Stimulated activated CD4-positive, alpha-beta T cell treated with anti-CD3 and anti-CD28 coated beads, TNF-alpha, amount 100 ng/mL, for 24 hours (primary cell): Measurements from ENCODE around the gene KPNA6.
"Not testable (repeated sequence)": the region's sequence is repeated elsewhere in the genome, so short reads cannot be mapped to it uniquely, and the experiment has no call there.

Experiments
- DNase-seq, 3 experiments: peaks; one replicate each; pipeline ENCODE4 v3.0.0-alpha.2; 2020; ENCODE audit warnings: low read depth in 3 of 3

The KPNA6 gene

DNA sequence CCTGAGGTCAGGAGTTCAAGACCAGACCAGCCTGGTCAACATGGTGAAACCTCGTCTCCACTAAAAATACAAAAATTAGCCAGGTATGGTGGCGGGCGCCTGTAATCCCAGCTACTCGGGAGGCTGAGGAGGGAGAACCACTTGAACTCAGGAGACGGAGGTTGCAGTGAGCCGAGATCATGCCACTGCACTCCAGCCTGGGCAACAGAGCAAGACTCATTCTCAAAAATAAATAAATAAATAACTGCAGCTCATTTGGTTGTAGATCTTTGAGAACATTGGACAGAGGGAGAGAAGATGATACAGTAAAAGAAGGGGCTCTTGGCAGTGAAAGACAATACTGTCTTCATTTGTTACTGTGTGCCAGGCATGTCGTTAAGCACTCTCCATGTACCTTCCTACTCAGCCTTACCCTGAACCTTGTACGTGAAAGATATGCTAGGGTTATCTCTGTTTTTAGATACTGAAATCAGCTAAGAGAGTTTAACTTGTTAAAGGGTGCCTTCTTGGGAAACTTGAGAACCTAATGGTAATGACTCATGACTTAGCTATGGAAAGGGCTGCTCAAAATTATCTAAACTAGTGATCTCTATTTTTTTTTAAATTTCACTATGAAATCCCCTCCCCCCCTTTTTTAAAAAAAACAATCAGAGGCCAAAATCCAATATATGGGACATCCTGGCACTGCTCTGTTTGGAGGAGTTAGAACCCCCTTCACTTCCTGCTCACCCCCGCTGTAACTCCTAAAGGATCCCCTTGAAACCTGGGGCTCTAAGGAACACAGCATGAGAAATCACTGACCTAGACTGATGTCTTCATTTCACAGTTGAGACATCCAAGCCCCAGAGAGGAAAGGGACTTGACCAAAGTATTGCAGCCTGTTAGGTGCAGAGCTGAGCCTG, 6.8 kb upstream of the KPNA6 start:
- no peak for DNase-seq

DNA sequence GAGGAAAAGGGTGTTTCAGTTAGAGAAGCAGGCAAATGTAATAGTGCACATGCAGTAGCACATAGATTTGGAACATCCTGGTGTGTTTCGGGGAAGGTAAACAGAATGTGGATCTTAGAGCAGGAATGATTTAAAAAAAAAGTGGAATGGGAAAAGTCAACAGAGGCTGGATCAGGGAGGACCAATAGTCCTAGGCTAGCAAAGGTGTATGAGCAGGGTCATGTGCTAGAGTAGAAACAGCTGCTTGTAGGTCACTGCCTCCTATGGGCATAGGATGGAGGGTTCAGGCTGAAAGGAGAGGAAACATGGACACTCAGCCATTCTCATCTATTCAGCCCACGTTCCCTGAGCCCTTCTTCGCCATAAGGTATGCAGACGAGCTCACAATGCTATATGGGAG, 3.7 kb upstream of the KPNA6 start:
- DNase-seq: no peak

DNA sequence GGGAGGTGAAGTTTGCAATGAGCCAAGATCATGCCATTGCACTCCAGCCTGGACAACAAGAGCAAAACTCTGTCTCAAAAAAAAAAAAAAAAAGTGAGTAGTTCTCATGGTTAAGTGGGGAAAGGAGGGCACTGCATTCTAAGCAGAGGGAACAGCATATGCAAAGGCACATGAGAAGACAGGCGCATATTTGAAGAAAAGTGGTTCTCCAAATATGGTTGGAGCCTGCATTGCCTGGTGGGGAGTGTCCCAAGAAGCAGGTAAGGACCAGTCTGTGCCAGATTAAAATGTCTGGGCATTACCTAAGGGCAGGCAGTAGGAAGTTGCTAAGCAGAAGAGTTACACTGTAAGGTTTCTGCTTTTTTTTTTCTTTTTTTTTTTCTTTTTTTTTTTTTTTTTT, 2.5 kb upstream of the KPNA6 start:
- DNase-seq: no peak

DNA sequence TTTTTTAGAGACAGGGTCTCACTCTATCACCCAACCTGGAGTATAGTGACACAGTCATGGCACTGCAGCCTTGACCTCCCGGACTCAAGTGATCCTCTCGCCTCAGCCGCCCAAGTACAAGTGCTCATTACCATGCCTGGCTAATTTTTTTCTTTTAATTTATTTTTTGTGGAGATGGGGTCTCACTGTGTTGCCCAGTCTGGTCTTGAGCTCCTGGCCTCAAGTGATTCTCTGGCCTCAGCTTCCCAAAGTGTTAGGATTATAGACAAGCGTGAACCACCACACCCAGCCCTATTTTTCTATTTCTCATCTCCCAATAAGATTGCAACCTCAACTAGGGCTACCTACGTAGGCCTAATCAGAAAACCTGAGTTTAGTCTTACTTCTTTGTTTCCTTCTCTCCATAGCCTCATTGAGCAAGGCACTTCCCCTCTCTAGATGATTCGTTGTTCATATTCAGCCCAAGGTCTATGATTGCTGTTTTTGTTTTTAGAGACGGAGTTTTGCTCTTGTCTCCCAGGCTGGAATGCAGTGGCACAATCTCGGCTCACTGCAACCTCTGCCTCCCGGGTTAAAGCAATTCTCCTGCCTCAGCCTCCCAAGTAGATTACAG, 1.1 kb upstream of the KPNA6 start:
- no peak for DNase-seq

DNA sequence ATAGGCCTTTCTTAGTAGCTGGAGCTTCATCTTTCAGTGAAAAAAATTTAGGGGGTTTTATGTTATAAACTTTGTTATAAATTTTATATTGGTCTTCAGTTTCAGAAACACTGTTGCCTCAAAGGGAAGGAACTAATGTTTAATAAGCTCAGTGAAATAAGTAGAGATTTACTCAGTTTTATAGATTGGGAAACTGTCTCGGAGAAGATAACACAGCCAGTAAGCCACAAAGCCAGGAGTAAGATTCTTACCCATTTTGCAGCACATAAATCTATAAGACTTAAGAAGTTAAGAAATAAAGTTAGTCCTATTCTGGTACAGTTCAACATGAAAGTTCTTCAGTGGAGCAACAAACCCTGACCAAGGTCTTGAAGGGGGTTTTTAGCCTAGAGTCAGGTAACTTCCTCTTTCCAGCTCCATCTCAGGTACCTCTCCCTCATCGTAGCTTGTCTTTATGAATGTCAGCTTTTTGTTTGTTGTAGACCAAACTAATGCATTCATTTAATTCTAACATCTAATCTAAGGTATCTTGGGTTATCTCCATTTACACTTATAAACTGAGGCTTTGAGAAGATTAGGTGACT, 3.3 kb downstream of the KPNA6 start:
- no peak for DNase-seq

DNA sequence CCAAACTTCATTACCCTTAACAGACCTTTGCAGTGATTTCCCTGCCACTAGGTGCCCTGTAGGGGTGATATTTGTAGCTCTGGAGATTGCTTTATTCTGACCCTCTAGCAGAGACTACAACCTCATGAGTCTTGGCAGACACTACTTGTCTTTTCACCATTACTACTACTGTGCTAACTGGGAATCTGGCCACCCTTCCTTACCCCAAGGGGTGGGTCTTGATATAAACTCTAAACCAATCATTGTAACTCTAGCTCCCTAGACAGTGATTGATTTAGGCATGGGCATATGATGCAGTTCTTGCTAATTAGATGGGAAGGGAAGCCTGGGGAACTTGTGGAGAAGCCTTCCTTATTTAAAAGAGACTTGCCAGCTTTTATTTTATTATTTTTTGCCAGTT, 3.9 kb downstream of the KPNA6 start:
- no peak for DNase-seq

DNA sequence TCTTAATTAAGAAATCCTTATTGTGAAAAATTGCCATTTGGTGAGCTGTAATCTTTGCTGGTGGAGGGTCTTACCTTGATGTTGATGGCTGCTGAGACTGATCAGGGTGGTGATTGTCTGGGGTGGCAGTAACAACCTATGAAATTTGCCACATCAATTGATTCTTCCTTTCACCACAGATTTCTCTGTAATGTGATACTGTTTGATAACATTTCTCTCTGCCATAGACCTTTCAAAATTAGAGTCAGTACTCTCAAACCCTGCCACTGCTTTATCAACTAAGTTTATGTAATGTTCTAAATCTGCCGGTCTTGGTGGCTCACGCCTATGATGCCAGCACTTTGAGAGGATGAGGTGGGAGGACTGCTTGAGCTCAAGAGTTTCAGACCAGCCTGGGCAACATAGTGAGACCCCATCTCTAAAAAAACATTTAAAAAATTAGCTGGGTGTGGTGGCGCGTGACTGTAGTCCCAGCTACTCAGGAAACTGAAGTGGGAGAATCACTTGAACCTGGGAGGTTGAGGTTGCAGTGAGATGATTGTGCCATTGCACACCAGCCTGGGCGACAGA, 5.0 kb downstream of the KPNA6 start:
- no peak for DNase-seq

DNA sequence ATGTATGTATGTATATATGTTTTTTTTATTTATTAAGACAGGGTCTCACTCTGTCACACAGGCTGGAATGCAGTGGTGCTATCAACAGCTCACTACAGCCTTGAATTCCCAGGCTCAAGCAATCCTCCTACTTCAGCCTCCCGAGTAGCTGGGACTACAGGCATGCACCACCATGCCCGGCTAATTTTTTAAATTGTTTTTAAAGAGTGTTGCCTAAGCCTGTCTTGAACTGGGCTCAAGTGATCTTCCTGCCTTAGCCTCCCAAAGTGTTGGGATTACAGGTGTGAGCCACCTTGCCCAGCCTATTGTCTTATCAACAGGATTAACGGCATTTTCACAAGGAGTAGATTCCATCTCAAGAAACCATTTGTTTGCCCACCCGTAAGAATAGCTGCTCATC, 5.6 kb downstream of the KPNA6 start:
- not testable (repeated sequence) for DNase-seq

DNA sequence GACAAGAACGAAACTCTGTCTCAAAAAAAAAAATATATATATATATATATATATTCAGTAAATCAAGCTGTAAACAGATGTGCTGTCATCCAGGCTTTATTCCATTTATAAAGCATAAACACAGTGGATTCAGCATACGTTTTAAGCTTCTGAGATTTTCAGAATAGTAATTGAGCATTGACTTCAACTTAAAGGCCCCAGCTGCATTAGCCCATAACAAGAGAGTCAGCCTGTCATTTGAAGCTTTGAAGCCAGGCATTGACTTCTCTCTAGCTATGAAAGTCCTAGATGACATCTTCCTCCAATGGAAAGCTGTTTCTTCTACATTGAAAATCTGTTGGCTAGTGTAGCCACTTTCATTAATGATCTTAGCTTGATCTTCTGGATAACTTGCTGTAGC, 6.6 kb downstream of the KPNA6 start:
- no peak for DNase-seq

DNA sequence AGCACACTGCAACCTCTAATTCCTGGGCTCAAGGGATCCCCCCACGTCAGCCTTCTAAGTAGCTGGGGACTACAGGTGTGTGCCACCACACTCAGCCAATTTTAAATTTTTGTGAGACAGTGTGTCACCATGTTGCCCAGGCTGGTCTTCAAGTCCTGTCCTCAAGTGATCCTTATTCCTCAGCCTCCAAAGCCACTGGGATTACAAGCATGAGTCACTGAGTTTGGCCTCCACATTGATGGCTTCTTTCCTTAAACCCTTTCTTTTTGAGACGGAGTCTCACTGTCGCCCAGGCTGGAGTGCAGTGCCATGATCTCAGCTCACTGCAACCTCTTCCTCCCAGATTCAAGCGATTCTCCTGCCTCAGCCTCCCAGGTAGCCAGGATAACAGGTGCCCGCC, 7.6 kb downstream of the KPNA6 start:
- DNase-seq: no peak

DNA sequence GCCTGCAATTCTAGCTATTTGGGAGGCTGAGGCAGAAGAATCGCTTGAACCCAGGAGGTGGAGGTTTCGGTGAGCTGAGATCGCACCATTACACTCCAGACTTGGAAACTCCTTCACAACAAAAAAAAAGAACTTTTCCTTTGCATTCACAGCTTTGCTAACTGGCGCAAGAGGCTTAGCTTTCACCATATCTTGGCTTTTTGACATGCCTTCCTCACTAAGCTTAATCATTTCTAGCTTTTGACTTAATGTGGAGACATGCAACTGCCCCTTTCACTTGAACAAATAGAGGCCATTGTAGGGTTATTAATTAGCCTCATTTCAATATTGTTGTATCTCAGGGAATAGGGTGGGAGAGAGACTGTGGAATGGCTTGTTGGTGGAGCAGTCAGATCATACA, 8.7 kb downstream of the KPNA6 start:
- no peak for DNase-seq

DNA sequence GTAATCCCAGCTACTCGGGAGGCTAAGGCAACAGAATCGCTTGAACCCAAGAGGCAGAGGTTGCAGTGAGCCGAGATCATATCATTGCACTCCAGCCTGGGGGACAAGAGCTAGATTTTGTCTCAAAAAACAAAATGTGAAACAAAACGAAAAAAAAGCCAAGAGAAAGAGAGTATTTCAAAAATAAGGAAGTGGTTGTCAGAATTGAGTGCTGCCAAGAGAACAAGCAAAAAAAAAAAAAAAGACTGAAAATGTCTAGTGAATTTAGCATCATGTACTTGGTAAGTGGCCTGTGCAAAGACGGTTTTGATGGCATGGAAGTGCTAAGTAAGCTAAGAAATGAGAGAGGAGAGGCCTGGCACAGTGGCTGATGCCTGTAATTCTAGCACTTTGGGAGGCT, 14.3 kb downstream of the KPNA6 start:
- DNase-seq: no peak

DNA sequence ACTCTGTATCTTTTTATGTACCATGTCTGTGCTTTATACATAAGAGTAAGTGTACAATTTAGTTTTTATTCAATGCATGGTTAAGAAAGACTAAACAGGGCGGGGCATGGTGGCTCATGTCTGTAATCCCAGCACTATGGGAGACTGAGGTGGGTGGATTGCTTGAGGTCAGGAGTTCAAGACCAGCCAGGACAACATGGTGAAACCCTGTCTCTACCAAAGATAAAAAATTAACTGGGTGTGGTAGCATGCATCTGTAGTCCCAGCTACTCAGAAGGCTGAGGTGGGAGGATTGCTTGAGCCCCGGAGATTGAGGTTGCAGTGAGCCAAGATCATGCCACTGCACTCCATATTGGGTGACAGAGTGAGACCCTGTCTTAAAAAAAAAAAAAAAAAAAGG, 15.5 kb downstream of the KPNA6 start:
- not testable (repeated sequence) for DNase-seq

DNA sequence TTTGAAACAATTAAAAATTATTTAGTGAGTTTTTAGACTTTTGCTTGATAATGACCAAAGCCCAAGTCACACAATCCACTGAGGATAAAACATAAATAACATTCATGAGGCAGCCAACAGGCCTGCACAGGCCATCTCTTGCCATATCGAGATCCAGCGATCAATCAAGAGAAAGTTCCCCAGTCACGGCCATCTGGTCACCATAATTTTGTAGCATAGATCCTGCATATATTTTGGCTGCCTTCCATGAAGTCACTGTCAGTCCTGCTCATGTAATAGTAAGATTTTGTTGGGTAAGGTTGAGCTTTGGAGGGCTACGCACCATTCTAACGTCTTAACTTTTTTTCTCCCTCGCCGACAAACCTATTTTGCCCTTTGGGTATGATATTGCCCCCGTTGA, 17.5 kb downstream of the KPNA6 start:
- DNase-seq: no peak

DNA sequence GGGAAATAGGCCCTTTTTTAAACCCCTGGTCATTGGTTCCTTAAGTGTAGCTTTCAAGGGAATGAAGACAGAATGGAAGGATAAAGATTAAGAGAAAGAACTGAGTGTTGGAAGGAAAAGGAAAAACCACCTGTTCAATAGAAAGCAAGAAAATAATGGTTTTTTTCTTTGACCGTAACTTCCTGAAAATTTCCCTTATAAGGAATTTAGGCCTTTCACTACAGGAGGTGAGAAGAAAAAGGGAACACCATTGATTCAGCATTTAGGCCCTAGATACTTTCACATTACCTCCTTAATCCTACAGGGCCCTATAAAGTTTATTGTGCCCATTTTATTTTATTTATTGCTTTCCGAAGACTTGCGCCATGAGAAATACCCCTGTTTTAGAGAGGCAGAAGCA, 18.9 kb downstream of the KPNA6 start:
- DNase-seq: no peak

DNA sequence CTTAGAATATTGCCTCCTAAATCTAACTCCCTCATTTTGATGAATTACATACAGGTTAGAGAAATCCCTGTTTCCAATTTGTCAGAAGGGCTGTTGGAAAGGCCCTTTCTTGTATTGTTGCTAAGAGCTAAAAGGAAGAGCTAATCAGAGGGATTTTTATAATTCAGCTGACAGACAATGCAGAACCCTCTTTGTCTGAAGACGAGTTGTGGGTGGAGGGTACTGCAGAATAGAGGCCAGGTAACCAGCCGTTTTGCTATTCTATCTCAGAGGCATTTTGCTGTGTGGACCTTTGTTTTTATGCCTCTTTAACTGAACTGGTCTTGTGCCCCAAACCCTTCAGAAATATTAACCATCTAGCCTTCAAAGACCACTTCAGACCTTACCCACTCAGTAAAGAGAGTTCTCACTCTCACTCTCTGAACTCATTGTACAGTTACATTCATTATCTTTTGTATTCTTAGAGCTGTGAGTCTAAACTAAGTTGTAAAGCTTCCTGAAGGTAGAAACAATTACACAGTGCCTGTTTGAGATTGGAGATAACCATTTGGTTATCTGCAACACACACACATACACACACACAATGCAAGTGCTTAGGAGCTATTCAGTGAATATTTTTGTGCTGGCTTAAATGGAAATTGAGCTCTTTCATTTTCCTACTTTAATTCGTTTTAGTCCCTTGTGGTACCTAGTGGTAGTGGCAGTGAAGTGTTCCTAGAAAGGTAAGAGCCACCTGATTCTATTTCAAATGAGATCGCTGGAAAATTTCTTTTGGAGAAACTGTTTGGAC, 19.7 kb downstream of the KPNA6 start:
- no peak for DNase-seq

DNA sequence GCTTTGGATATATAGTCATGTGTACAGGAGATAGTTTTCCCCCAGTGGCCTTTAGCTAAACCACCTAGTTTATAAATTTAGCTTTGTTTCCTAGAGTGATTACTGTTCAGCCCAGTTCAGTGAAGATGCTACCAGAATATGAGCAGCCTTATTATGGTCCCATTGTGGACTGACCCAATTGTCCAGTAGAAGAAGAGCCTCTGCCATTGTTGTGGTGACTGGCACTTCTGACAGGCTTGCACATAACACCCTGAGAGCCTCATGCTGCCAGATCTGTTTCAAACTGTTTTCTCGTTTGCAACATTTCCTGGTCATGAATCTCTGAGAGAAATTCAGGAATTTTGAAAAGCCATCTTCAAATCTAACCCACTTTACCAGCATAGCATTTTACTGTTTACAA, 20.6 kb downstream of the KPNA6 start:
- no peak for DNase-seq

DNA sequence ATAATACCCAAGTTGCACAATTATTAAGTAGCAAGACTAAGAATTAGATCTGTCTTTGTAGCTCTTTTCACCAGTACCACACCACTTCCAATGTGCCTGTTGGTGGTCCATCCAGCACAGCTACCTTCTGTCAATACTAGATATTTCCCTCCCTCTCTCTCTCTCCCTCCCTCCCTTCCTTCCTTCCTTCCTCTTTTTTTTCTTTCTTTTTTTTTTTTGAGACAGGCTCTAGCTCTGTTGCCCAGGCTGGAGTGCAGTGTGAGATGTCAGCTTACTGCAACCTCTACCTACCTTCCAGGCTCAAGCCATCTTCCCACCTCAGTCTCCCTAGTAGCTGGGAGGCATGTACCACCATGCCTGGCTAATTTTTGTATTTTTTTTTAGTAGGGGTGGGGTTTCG, 21.1 kb downstream of the KPNA6 start:
- no peak for DNase-seq

DNA sequence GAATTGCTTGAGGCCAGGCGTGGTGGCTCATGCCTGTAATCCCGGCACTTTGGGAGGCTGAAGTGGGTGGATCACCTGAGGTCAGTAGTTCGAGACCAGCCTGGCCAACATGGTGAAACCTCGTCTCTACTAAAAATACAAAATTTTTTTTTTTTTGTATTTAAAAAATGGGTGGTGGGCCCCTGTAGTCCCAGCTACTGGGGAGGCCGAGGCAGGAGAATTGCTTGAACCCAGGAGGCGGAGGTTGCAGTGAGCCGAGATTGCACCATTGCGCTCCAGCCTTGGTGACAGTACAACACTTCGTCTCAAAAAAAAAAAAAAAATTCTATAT, 26.1 kb downstream of the KPNA6 start:
- DNase-seq: not testable (repeated sequence)

DNA sequence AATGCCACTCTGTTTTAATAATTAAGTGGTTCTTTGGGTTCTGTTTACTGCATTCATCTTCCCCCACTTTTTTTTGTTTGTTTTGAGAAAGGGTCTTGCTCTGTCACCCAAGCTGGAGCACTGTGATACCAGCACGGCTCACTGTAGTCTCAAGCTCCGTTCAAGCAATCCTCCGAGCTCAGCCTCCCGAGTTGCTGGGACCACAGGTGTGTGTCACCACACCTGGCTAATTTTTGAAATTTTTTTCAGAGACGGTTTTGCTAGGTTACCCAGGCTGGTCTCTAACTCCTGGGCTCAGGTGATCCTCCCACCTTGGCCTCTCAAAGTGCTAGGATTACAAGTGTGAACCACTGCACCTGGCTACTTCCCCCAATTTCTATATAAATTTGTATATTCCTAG, 29.3 kb downstream of the KPNA6 start:
- DNase-seq: no peak

DNA sequence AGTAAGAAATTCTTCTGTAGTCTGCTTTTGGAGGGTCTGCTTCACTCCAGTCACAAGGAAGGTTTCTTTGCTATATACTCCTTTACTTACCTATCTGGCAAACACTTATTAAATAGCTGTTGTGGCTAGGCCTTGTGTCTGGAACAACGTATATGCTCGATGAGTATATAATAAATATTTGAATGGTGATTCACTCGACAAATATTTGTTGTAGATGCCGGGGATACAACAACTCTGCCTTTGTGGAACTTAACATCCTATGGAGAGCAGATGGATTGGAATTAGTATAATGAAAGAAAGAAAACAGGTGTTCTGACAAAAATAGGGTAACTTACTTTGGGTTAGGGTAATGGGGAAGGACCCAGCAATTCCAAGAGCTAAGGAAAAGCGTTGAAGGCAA, 31.1 kb downstream of the KPNA6 start:
- DNase-seq: no peak
